Measurements from ENCODE around the gene SLC13A3.

- TF ChIP-seq POLR2AphosphoS5 (IDR thresholded peaks at IDR 0.05) (no peak), CTCF (IDR thresholded peaks at IDR 0.05) (no peak), POLR2A (IDR thresholded peaks at IDR 0.05) (no peak)
Measured at GRCh38 chr20:46523696-46524328, 127.4 kb downstream of the SLC13A3 start.
